Bronchial epithelial cell (primary cell): ENCODE data around the gene BCAS3. TPM values are rescaled to one million over a fixed set of nuclear protein-coding genes. Genes with fewer than 3 reads are reported as not detected.

Experiments used
- DNase-seq: peaks from one replicate; pipeline ENCODE4 v3.0.0-alpha.2; 2010; ENCODE audit warnings: low read depth
- FAIRE-seq: peaks from 2 replicates; lab custom pipeline; 2011; peaks lifted over from hg19 to GRCh38; lab: Jason Lieb, UNC
- H3K27me3 ChIP-seq: 2 replicates; pipeline ENCODE4 v1.5.1; 2011; ENCODE audit warnings: low read length; ENCODE audit not compliant: control insufficient read depth, insufficient read depth
- H3K36me3 ChIP-seq: 2 replicates; pipeline ENCODE4 v1.5.1; 2011; ENCODE audit warnings: low read length; ENCODE audit not compliant: control insufficient read depth, insufficient read depth
- H3K4me3 ChIP-seq: 2 replicates; pipeline ENCODE4 v1.5.1; 2011; ENCODE audit warnings: mild to moderate bottlenecking, low read depth, low read length, control low read depth
- CTCF ChIP-seq: IDR thresholded peaks from 2 replicates; pipeline ENCODE4 v1.5.1; 2011; ENCODE audit warnings: mild to moderate bottlenecking, moderate library complexity, low read length, control low read depth, inconsistent platforms; ENCODE audit not compliant: insufficient read depth, severe bottlenecking
- total RNA-seq: library from RNA; depleted of rRNA; stranded (reverse); fragments of >200 nt; gene quantifications from 2 replicates; pipeline ENCODE4 v1.2.1, GENCODE V29; 2014

The BCAS3 gene
- total RNA-seq, 1 donor from 2014 or later: 10.3 TPM

GRCh38 chr17:61261001-61261637 is 583.5 kb downstream of the BCAS3 start:
- DNase-seq (no peak), FAIRE-seq (no peak)
- Histone ChIP-seq H3K36me3 (no peaks in the 10 kb centered on the region), H3K4me3 (no peak overlapping the region), H3K27me3 (no peaks in the 10 kb centered on the region)
- no peak for TF ChIP-seq CTCF

GRCh38 chr17:61265397-61265796 is 587.7 kb downstream of the BCAS3 start:
- DNase-seq (no peak), FAIRE-seq (no peak)
- Histone ChIP-seq H3K36me3 (no peaks in the 10 kb centered on the region), H3K4me3 (no peak overlapping the region), H3K27me3 (no peaks in the 10 kb centered on the region)
- no peak for TF ChIP-seq CTCF

GRCh38 chr17:61267847-61268246 is 590.2 kb downstream of the BCAS3 start:
- no peak overlapping the region for H3K4me3 ChIP-seq
- no peak for FAIRE-seq
- no peaks in the 10 kb centered on the region for H3K27me3 ChIP-seq
- no peak for TF ChIP-seq CTCF
- no peaks in the 10 kb centered on the region for H3K36me3 ChIP-seq
- no peak for DNase-seq

GRCh38 chr17:61275395-61275794 is 597.7 kb downstream of the BCAS3 start:
- no peak for FAIRE-seq
- no peak for DNase-seq

GRCh38 chr17:61276806-61277205 is 599.2 kb downstream of the BCAS3 start:
- Histone ChIP-seq H3K4me3 (no peak overlapping the region), H3K27me3 (no peaks in the 10 kb centered on the region), H3K36me3 (no peaks in the 10 kb centered on the region)
- DNase-seq: no peak
- no peak for TF ChIP-seq CTCF
- no peak for FAIRE-seq

More at GRCh38 chr17:61275395-61275794, 597.7 kb downstream of the BCAS3 start:
- H3K36me3 ChIP-seq: no peaks in the 10 kb centered on the region
- no peak for TF ChIP-seq CTCF
- H3K4me3 ChIP-seq: no peak overlapping the region
- H3K27me3 ChIP-seq: no peaks in the 10 kb centered on the region

- Histone ChIP-seq H3K4me3 (no peak overlapping the region), H3K36me3 (no peaks in the 10 kb centered on the region), H3K27me3 (no peaks in the 10 kb centered on the region)
- TF ChIP-seq CTCF: no peak
- DNase-seq: no peak
- no peak for FAIRE-seq
Measured at GRCh38 chr17:61279476-61280145, 602.0 kb downstream of the BCAS3 start.
